Measurements from ENCODE around the gene RBM3.

GRCh38 chrX:48540028-48540375 lies 34.3 kb upstream of the RBM3 start:
- no peak for TF ChIP-seq POLR2AphosphoS5 (IDR thresholded peaks at IDR 0.05; ENCODE audit: low read depth)
- TF ChIP-seq CTCF (IDR thresholded peaks at IDR 0.05; ENCODE audit: insufficient read depth, low read length): no peak
- TF ChIP-seq REST (IDR thresholded peaks at IDR 0.05; ENCODE audit: insufficient replicate concordance, low read depth): no peak
- no peak for TF ChIP-seq SPI1 (IDR thresholded peaks at IDR 0.05; ENCODE audit: borderline replicate concordance, low read depth)
- no peak for TF ChIP-seq GABPA (IDR thresholded peaks at IDR 0.05; ENCODE audit: low read depth)
